ENCODE data around the gene LEKR1. TPM values are rescaled to one million over a fixed set of nuclear protein-coding genes. Genes with fewer than 3 reads are reported as not detected.
A peak's percentile ranks its signal among the peaks of the same experiment; 100 is the strongest.

The LEKR1 gene
- under 1 TPM; 0.47 to 0.54 TPM for total RNA-seq

- Mint-ChIP-seq H3K4me3 (peak within 1 kb of the TSS; percentile 88), H3K27me3 (peaks cover 4% of the 10 kb centered on the region), H3K4me1 (peaks cover 46% of the 10 kb centered on the region), H3K27ac (peak within 1 kb of the TSS; percentile 96), H3K36me3 (ENCODE audit: low read depth) (peaks cover 20% of the 10 kb centered on the region), H3K9me3 (peaks cover 6% of the 10 kb centered on the region)
- ChIA-PET POLR2A (no interaction called here), CTCF (no interaction called here)
- DNase-seq: peak; percentile 58
These were observed at the start of gene LEKR1 for GRCh38 chr3:156826144-156826895. Gene LEKR1 (plus strand): TSS chr3:156826353. CDS start chr3:156829330, 2,977 bp downstream.

DNA sequence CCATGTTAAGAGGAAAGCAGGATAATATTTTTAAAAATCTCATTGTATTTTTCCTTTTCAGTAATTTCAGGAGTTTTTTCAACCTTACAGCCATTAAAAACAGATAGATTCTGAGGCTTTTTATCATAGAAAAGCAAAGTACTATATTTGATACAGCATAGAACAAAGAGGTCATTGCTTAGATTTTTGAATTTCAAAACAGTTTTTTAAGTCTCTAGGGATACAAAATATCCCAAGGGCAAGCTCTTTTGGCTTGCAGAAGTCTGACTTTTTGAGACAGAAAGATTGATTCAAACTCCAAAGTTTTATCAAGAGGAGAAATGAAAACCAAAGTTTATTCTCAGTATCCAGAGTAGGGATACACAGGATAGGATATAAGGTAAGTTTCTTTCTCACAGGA is 49.3 kb upstream of the LEKR1 start:
- no peak for DNase-seq
- H3K27me3 Mint-ChIP-seq: peaks cover 8% of the 10 kb centered on the region
- peaks cover 2% of the 10 kb centered on the region for H3K4me1 Mint-ChIP-seq
- no peak overlapping the region for H3K4me3 Mint-ChIP-seq
- H3K36me3 Mint-ChIP-seq (ENCODE audit: low read depth): no peaks in the 10 kb centered on the region
- ChIA-PET POLR2A (no interaction called here), CTCF (interaction anchor here (1.5 kb wide), 1 partner anchor 26 kb away, joined by 3 read pairs; no protein-coding TSS in a partner anchor)
- no peaks in the 10 kb centered on the region for H3K9me3 Mint-ChIP-seq
- no peak overlapping the region for H3K27ac Mint-ChIP-seq

DNA sequence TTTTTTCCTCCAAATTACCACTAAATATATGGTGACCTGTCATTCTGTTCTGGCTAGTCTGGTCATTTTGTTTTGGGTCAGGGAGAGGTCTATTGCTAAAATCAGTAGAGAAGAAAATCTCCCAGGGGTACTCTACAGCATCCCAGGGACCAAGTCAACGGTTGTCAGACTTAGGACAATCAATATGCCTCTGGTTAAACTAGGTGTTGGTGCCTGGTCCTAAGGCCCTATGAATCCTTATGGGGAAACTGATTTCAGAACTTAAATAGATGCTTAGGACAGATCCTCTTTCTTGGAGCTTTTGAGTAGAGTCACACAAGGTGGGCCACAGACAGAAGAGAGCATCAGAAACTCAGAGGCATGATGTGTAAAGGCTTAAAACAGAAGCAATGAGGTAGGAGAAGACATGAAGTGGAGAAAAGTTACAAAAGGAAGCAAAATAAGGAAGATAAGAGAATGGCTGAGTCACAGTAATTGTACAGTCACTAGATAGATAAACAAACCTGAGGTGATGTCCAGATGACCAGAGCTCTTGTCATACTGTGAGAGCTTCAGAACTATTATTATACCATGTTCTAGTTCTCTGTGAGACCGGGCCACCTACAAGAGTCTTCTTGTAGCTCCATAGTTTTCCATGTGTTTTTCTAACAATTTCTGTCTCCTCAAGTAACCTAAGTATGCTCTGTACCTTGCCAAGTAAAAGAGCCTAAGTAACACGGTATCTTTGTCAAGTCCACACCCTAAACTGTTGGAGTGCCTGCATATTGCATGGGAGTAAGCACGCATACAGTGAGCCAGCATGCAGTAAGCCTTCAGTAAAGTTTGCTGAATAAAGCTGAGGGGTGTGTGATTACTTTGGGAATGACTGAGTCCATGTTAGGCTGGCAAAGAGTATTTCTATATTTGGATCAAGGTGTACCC is 44.6 kb upstream of the LEKR1 start:
- no peak overlapping the region for H3K4me3 Mint-ChIP-seq
- H3K36me3 Mint-ChIP-seq (ENCODE audit: low read depth): peaks cover 1% of the 10 kb centered on the region
- no peak overlapping the region for H3K27ac Mint-ChIP-seq
- DNase-seq: no peak
- peaks cover 4% of the 10 kb centered on the region for H3K27me3 Mint-ChIP-seq
- ChIA-PET CTCF (interaction anchor here (1.0 to 2.0 kb wide), 2 partner anchors 12 to 290 kb away, joined by 3 to 4 read pairs; no protein-coding TSS in a partner anchor), POLR2A (no interaction called here)
- no peaks in the 10 kb centered on the region for H3K9me3 Mint-ChIP-seq
- peaks cover 11% of the 10 kb centered on the region for H3K4me1 Mint-ChIP-seq

- ChIA-PET POLR2A (no interaction called here), CTCF (interaction anchor here (1.6 to 2.0 kb wide), 2 partner anchors 12 to 39 kb away, joined by 4 read pairs; no protein-coding TSS in a partner anchor)
- peaks cover 1% of the 10 kb centered on the region for H3K36me3 Mint-ChIP-seq (ENCODE audit: low read depth)
- H3K27ac Mint-ChIP-seq: no peak overlapping the region
- H3K4me3 Mint-ChIP-seq: no peak overlapping the region
- no peaks in the 10 kb centered on the region for H3K9me3 Mint-ChIP-seq
- DNase-seq: no peak
- H3K4me1 Mint-ChIP-seq: peaks cover 16% of the 10 kb centered on the region
- H3K27me3 Mint-ChIP-seq: peaks cover 3% of the 10 kb centered on the region
These were observed 43.8 kb upstream of the LEKR1 start for GRCh38 chr3:156782319-156782718.

- H3K4me1 Mint-ChIP-seq: peaks cover 21% of the 10 kb centered on the region
- POLR2A ChIA-PET: no interaction called here
- peaks cover under 1% of the 10 kb centered on the region for H3K27me3 Mint-ChIP-seq
- H3K9me3 Mint-ChIP-seq: no peaks in the 10 kb centered on the region
- no peak for DNase-seq
- H3K4me3 Mint-ChIP-seq: no peak overlapping the region
- no peak overlapping the region for H3K27ac Mint-ChIP-seq
- CTCF ChIA-PET: interaction anchor here (0.7 to 2.0 kb wide), 3 partner anchors 11 to 52 kb away, joined by 4 read pairs; no protein-coding TSS in a partner anchor
- H3K36me3 Mint-ChIP-seq (ENCODE audit: low read depth): peaks cover 1% of the 10 kb centered on the region
These were observed 43.2 kb upstream of the LEKR1 start for GRCh38 chr3:156782921-156783320.

- CTCF ChIA-PET: interaction anchor here (0.9 kb wide), 1 partner anchor 26 kb away, joined by 3 read pairs; no protein-coding TSS in a partner anchor
- H3K4me1 Mint-ChIP-seq: peaks cover 36% of the 10 kb centered on the region
- H3K27ac Mint-ChIP-seq: peak overlapping the region; percentile 31
- no peak overlapping the region for H3K4me3 Mint-ChIP-seq
- H3K9me3 Mint-ChIP-seq: no peaks in the 10 kb centered on the region
- DNase-seq: no peak
- POLR2A ChIA-PET: no interaction called here
- H3K36me3 Mint-ChIP-seq (ENCODE audit: low read depth): peaks cover 5% of the 10 kb centered on the region
- no peaks in the 10 kb centered on the region for H3K27me3 Mint-ChIP-seq
These were observed 39.2 kb upstream of the LEKR1 start for GRCh38 chr3:156787001-156787400.

- Mint-ChIP-seq H3K27ac (no peak overlapping the region), H3K4me3 (no peak overlapping the region), H3K4me1 (peaks cover 47% of the 10 kb centered on the region), H3K9me3 (no peaks in the 10 kb centered on the region), H3K36me3 (ENCODE audit: low read depth) (peaks cover 9% of the 10 kb centered on the region), H3K27me3 (no peaks in the 10 kb centered on the region)
- CTCF ChIA-PET: interaction anchor here (0.6 kb wide), 2 partner anchors 207 to 373 kb away, joined by 3 read pairs; no protein-coding TSS in a partner anchor
- DNase-seq: no peak
- POLR2A ChIA-PET: no interaction called here
These were observed 38.1 kb upstream of the LEKR1 start for GRCh38 chr3:156787926-156788663.

- H3K27me3 Mint-ChIP-seq: no peaks in the 10 kb centered on the region
- no peak overlapping the region for H3K27ac Mint-ChIP-seq
- H3K4me3 Mint-ChIP-seq: no peak overlapping the region
- peaks cover 10% of the 10 kb centered on the region for H3K36me3 Mint-ChIP-seq (ENCODE audit: low read depth)
- peaks cover 51% of the 10 kb centered on the region for H3K4me1 Mint-ChIP-seq
- ChIA-PET POLR2A (no interaction called here), CTCF (no interaction called here)
- DNase-seq: no peak
- no peaks in the 10 kb centered on the region for H3K9me3 Mint-ChIP-seq
These were observed 37.3 kb upstream of the LEKR1 start for GRCh38 chr3:156788846-156789245.

DNA sequence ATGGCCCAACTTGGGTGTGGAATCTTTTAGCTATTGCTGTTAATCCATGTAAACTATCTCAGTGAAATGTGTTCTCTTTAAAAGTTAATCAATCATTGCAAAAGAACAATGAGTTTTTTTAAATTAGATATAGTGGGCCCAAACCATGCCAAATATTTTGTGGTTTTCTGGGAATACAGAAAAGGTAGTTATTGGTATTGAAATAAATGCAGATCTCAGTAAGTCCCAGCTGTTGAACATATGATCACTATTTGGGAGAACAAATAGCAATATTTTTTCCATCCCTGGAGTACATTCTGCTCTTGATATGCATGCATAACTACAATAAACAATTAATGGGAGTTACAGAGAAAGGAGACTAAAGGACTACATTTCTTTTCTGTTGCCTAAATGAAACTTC is 36.0 kb upstream of the LEKR1 start:
- DNase-seq: no peak
- no peaks in the 10 kb centered on the region for H3K27me3 Mint-ChIP-seq
- H3K4me1 Mint-ChIP-seq: peaks cover 48% of the 10 kb centered on the region
- CTCF ChIA-PET: no interaction called here
- POLR2A ChIA-PET: no interaction called here
- H3K4me3 Mint-ChIP-seq: no peak overlapping the region
- peaks cover 10% of the 10 kb centered on the region for H3K36me3 Mint-ChIP-seq (ENCODE audit: low read depth)
- no peak overlapping the region for H3K27ac Mint-ChIP-seq
- H3K9me3 Mint-ChIP-seq: no peaks in the 10 kb centered on the region

DNA sequence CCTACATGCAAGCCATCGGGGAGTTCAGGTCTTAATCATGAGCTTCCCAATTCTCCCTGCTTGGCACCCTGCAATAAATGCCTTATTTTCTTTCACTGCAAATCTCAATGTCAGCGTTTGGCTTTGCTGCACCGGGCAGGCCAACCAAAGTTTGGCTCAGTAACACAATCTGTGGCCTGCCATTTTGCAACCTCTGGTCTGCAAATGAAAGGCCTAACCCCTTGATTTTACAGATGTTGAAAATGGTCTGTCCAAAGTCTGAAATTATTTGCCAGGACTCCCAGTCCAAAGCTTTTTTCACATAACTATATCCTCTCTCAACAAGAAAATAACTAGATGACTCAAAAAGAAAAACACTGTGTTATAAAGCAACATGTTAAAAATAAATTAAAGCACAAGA is 34.0 kb upstream of the LEKR1 start:
- DNase-seq: no peak
- H3K36me3 Mint-ChIP-seq (ENCODE audit: low read depth): peaks cover 18% of the 10 kb centered on the region
- H3K4me3 Mint-ChIP-seq: no peak overlapping the region
- ChIA-PET POLR2A (no interaction called here), CTCF (interaction anchor here (1.0 to 1.3 kb wide), 2 partner anchors 41 to 291 kb away, joined by 3 read pairs; no protein-coding TSS in a partner anchor)
- H3K4me1 Mint-ChIP-seq: peaks cover 50% of the 10 kb centered on the region
- no peaks in the 10 kb centered on the region for H3K27me3 Mint-ChIP-seq
- H3K27ac Mint-ChIP-seq: no peak overlapping the region
- peaks cover 5% of the 10 kb centered on the region for H3K9me3 Mint-ChIP-seq

DNA sequence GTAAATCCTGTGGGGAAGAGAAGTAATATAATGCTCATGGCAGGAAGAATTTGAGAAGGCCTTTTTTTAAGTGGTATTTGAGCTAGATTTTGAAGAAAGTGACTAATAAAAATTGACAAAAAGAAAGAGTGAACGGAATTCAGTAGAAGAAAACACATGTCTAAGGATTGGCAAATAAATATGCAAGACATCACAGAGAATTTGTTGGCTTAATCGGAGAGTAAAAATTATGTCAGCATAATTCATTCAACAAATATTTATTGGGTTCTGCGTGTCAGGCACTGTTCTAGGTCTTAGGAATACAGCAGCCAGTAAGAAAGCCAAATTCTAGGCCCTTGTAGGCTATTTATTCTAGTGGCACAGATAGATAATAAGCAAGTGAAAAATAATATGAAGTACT is 33.6 kb upstream of the LEKR1 start:
- CTCF ChIA-PET: interaction anchor here (0.6 to 1.3 kb wide), 4 partner anchors 11 to 290 kb away, joined by 3 to 4 read pairs (median 3); no protein-coding TSS in a partner anchor
- H3K4me1 Mint-ChIP-seq: peaks cover 46% of the 10 kb centered on the region
- no peak for DNase-seq
- H3K27ac Mint-ChIP-seq: peak overlapping the region; percentile 43
- H3K9me3 Mint-ChIP-seq: peaks cover 5% of the 10 kb centered on the region
- POLR2A ChIA-PET: no interaction called here
- H3K27me3 Mint-ChIP-seq: no peaks in the 10 kb centered on the region
- no peak overlapping the region for H3K4me3 Mint-ChIP-seq
- H3K36me3 Mint-ChIP-seq (ENCODE audit: low read depth): peaks cover 18% of the 10 kb centered on the region

GRCh38 chr3:156792945-156793344 is 33.2 kb upstream of the LEKR1 start:
- ChIA-PET POLR2A (no interaction called here), CTCF (interaction anchor here (0.6 to 1.3 kb wide), 4 partner anchors 10 to 290 kb away, joined by 3 to 4 read pairs (median 3); no protein-coding TSS in a partner anchor)
- Mint-ChIP-seq H3K27me3 (no peaks in the 10 kb centered on the region), H3K4me3 (no peak overlapping the region), H3K36me3 (ENCODE audit: low read depth) (peaks cover 18% of the 10 kb centered on the region), H3K9me3 (peaks cover 5% of the 10 kb centered on the region), H3K27ac (peak overlapping the region; percentile 43), H3K4me1 (peaks cover 43% of the 10 kb centered on the region)
- peak; percentile 42 for DNase-seq

Measured in activated CD4-positive, alpha-beta T cell treated with anti-CD3 and anti-CD28 coated beads, Interleukin-2, amount 10 ng/mL, durations not matched to agents 7 days and 5 days (primary cell).